Measurements from ENCODE around the gene COL16A1. TPM values are rescaled to one million over a fixed set of nuclear protein-coding genes. Genes with fewer than 3 reads are reported as not detected.

Gene COL16A1
- total RNA-seq, 6 experiments from 2014 or later, result 74.1 to 100 (median 87.6) TPM

DNA sequence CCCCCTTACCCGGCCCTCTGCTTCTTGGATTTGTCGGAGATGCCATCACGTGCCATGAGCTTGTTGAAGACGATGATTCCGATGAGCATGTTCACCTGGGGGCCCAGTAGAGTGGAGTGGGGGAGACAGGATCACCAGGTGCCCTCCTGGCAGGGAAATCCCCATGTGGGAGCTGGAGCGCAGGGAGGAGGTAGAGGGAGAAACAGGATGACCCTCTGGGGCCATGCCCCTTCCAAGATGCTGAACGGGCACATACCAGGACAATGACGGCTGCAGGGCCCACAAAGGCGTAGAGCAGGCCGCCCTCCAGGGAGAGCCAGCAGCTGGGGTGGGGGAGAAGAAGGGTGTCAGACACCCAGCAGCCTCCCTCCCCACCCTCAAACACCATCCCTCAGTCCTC lies 31.8 kb upstream of the COL16A1 start:
- Mint-ChIP-seq H3K27me3 (ENCODE audit: insufficient read depth) (peaks cover 2% of the 10 kb centered on the region), H3K27ac (no peak overlapping the region), H3K9me3 (no peaks in the 10 kb centered on the region), H3K4me3 (no peak overlapping the region), H3K4me1 (ENCODE audit: low read depth) (peaks cover 10% of the 10 kb centered on the region), H3K36me3 (ENCODE audit: low read depth) (no peaks in the 10 kb centered on the region)
- TF ChIP-seq, protein P1, sequence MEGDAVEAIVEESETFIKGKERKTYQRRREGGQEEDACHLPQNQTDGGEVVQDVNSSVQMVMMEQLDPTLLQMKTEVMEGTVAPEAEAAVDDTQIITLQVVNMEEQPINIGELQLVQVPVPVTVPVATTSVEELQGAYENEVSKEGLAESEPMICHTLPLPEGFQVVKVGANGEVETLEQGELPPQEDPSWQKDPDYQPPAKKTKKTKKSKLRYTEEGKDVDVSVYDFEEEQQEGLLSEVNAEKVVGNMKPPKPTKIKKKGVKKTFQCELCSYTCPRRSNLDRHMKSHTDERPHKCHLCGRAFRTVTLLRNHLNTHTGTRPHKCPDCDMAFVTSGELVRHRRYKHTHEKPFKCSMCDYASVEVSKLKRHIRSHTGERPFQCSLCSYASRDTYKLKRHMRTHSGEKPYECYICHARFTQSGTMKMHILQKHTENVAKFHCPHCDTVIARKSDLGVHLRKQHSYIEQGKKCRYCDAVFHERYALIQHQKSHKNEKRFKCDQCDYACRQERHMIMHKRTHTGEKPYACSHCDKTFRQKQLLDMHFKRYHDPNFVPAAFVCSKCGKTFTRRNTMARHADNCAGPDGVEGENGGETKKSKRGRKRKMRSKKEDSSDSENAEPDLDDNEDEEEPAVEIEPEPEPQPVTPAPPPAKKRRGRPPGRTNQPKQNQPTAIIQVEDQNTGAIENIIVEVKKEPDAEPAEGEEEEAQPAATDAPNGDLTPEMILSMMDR (IDR thresholded peaks at IDR 0.05), result no peak
- DNase-seq, result no peak

DNA sequence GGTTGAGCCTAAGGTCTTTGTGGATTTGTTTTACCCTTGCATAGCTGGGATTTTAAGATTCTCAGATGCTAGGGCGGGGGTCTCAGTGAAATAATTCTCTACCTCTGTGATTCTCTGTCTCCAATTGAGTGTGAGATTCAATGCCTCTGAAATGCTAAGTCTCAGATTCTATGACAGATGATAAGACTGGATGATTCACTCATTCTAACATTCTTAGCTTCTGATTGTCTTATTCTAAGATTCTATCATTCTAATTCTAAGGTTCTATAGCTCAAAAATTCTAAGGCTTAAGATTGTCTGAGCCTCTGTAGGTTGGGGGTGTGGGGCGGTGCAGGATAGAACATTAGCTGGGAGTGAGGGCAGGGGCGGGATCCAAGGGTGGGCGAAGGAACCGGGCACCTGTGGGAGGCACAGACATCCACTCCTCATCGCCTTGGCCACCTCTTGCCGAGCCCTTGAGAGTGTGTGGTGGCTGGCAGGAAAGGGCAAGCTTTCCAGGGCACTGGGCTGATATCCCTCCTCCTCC lies 30.8 kb upstream of the COL16A1 start:
- TF ChIP-seq, protein P1 (IDR thresholded peaks at IDR 0.05), result no peak
- no peak for DNase-seq

DNA sequence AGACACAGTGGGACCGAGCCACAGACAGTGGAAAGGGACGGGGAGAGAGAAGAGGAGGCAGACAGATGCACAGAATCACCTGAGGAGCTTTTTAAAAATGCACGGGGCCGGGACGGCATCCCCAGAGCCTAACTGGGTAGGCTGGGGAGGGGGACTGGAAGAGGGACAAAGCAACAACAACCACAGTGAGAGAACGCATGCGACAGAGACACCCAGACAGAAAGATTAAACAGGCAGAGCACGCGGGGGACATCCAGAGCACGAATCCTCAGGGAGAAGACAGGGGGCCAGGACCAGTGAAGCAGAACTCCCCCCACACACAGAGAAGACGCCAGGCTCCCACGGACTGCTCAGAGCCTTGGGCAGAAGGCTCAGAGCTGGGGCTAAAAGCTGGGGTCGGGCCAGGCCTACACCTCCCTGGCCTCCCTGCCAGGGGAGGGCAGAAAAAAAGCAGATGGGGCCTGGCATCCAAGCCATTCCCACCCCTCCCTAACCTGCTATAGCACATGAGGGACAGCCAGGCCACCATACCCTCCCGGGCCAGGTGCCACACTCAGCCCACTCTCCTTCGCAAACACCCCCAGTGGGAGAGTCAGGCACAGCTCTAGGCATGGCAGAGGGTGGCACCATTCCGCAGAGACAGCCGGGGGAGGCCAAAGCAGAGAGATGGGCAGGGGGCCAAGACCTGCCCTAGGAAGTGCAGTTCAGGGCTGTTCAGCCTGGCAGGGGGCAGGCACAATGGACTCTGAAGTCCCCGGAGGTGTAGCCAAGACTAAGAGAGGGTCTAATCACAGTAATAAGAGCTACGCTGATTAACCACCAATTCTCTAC lies 29.8 kb upstream of the COL16A1 start:
- no peaks in the 10 kb centered on the region for H3K9me3 Mint-ChIP-seq
- TF ChIP-seq, protein P1 (IDR thresholded peaks at IDR 0.05), result no peak
- no peak for DNase-seq
- H3K4me1 Mint-ChIP-seq (ENCODE audit: low read depth), result peaks cover 10% of the 10 kb centered on the region
- no peak overlapping the region for H3K27ac Mint-ChIP-seq
- H3K36me3 Mint-ChIP-seq (ENCODE audit: low read depth), result no peaks in the 10 kb centered on the region
- peaks cover 5% of the 10 kb centered on the region for H3K27me3 Mint-ChIP-seq (ENCODE audit: insufficient read depth)
- no peak overlapping the region for H3K4me3 Mint-ChIP-seq

More for the DNA sequence above, 30.8 kb upstream of the COL16A1 start:
- Mint-ChIP-seq H3K27me3 (ENCODE audit: insufficient read depth) (peaks cover 2% of the 10 kb centered on the region), H3K27ac (no peak overlapping the region), H3K4me3 (no peak overlapping the region), H3K4me1 (ENCODE audit: low read depth) (peaks cover 10% of the 10 kb centered on the region), H3K9me3 (no peaks in the 10 kb centered on the region), H3K36me3 (ENCODE audit: low read depth) (no peaks in the 10 kb centered on the region)

DNA sequence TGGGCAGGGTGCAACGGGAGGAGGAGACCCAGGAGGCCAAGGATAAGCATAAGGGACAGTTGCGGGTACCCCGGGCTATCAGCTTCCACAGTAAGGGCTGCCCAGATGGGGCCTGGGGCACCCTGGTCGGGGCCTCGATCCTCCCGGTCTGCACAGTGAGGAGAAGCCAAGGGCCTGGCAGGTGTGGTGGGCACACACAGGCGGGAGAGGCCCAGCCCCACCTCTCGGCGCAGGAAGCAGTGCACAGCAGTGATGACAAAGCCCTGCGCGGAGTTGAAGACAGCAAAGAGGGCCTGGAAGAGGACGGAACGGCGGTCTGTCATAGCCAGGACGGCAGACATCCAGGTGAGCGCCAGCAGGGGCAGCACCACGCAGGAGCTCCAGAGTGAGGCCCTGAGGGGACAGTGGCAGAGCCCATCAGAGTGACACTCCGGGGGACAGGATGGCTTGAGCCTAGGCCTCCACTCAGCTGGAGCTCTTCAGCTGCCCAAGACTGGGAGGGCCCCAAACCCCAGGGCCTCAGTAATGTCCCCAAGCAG lies 29.0 kb upstream of the COL16A1 start:
- Mint-ChIP-seq H3K4me3 (no peak overlapping the region), H3K4me1 (ENCODE audit: low read depth) (peaks cover 10% of the 10 kb centered on the region), H3K9me3 (no peaks in the 10 kb centered on the region), H3K27me3 (ENCODE audit: insufficient read depth) (peaks cover 5% of the 10 kb centered on the region), H3K27ac (no peak overlapping the region), H3K36me3 (ENCODE audit: low read depth) (no peaks in the 10 kb centered on the region)
- no peak for DNase-seq
- TF ChIP-seq, protein P1 (IDR thresholded peaks at IDR 0.05), result no peak

DNA sequence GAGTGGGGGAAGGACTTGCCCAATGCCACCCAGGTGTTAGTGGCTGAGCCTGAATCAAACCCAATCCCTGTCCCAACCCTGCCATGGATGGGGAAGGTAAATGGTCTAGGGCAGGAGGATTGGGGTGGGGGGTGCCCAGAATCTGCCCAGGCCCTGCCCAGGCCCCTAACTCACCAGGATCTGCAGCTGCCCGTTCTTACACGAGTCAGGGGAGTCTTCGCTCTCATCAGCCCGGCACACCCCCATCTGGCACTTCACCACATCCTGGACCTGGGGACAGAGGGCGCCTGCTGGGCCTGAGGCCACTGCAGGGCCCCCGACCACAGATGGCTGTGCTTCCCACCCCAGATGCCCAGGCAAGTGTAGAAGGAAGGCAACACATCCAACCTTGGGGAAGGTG lies 28.5 kb upstream of the COL16A1 start:
- Mint-ChIP-seq H3K27ac (no peak overlapping the region), H3K36me3 (ENCODE audit: low read depth) (no peaks in the 10 kb centered on the region), H3K4me1 (ENCODE audit: low read depth) (peaks cover 10% of the 10 kb centered on the region), H3K27me3 (ENCODE audit: insufficient read depth) (peaks cover 6% of the 10 kb centered on the region), H3K9me3 (no peaks in the 10 kb centered on the region), H3K4me3 (no peak overlapping the region)
- DNase-seq, result no peak
- TF ChIP-seq, protein P1 (IDR thresholded peaks at IDR 0.05), result no peak
